HG03196 (cell line): ENCODE results near the gene RPS28.

Source experiments
- ATAC-seq: cut with Tn5 transposase; IDR thresholded peaks from one replicate; pipeline ENCODE4 v1.9.1; 2021; ENCODE audit not compliant: unreplicated experiment

RPS28 gene

GRCh38 chr19:8370176-8371010 is 49.1 kb downstream of the RPS28 start:
- no peak for ATAC-seq

GRCh38 chr19:8371011-8371804 is 49.9 kb downstream of the RPS28 start:
- no peak for ATAC-seq
